Hepatocyte (in vitro differentiated cells): ENCODE results near the gene TDRKH. TPM values are rescaled to one million over a fixed set of nuclear protein-coding genes. Genes with fewer than 3 reads are reported as not detected.

Experiments
- DNase-seq: peaks from one replicate; pipeline ENCODE4 v3.0.0-alpha.2; 2016; ENCODE audit warnings: low spot score
- H2AFZ ChIP-seq: fragments of 200-600 bp; sonication (generic); 2 replicates; pipeline ENCODE4 v1.6.0; 2016; ENCODE audit warnings: antibody characterized with exemption, mild to moderate bottlenecking
- H3K27ac ChIP-seq: fragments of 200-600 bp; sonication (generic); 2 replicates; pipeline ENCODE4 v1.5.1; 2016; ENCODE audit warnings: mild to moderate bottlenecking
- H3K27me3 ChIP-seq: fragments of 200-600 bp; sonication (generic); 2 replicates; pipeline ENCODE4 v1.6.1; 2016
- H3K36me3 ChIP-seq: fragments of 200-600 bp; sonication (generic); replicated peaks from 2 replicates; pipeline ENCODE4 v1.5.1; 2016; ENCODE audit warnings: low read depth; ENCODE audit not compliant: insufficient read depth
- H3K4me1 ChIP-seq: fragments of 200-600 bp; sonication (generic); 2 replicates; pipeline ENCODE4 v1.5.1; 2016; ENCODE audit warnings: mild to moderate bottlenecking, moderate library complexity; ENCODE audit not compliant: insufficient read depth
- H3K4me2 ChIP-seq: fragments of 200-600 bp; sonication (generic); 2 replicates; pipeline ENCODE4 v1.6.0; 2016
- H3K4me3 ChIP-seq: fragments of 200-600 bp; sonication (generic); 2 replicates; pipeline ENCODE4 v1.5.1; 2016; ENCODE audit warnings: mild to moderate bottlenecking
- H3K79me2 ChIP-seq: fragments of 200-600 bp; sonication (generic); 2 replicates; pipeline ENCODE4 v1.6.0; 2017; ENCODE audit warnings: mild to moderate bottlenecking
- H3K9me2 ChIP-seq: fragments of 200-600 bp; sonication (generic); replicated peaks from 2 replicates; pipeline ENCODE4 v1.6.0; 2017; ENCODE audit warnings: mild to moderate bottlenecking; ENCODE audit not compliant: insufficient read depth
- H3K9me3 ChIP-seq: fragments of 200-600 bp; sonication (generic); 2 replicates; pipeline ENCODE4 v1.5.1; 2016; ENCODE audit warnings: low read depth, mild to moderate bottlenecking
- H4K20me1 ChIP-seq: fragments of 200-600 bp; sonication (generic); 2 replicates; pipeline ENCODE4 v1.6.0; 2016; ENCODE audit warnings: mild to moderate bottlenecking; ENCODE audit not compliant: insufficient read depth, poor library complexity, severe bottlenecking
- CTCF ChIP-seq: fragments of 200-600 bp; sonication (generic); IDR thresholded peaks from 2 replicates; pipeline ENCODE4 v1.5.1; 2016; ENCODE audit warnings: antibody characterized with exemption, mild to moderate bottlenecking; ENCODE audit not compliant: poor library complexity
- EZH2 ChIP-seq: fragments of 200-600 bp; sonication (generic); IDR thresholded peaks from 2 replicates; pipeline ENCODE4 v1.6.1; 2016; ENCODE audit warnings: antibody characterized with exemption, mild to moderate bottlenecking, borderline replicate concordance
- EZH2phosphoT487 ChIP-seq: fragments of 200-600 bp; sonication (generic); IDR thresholded peaks from one replicate; pipeline ENCODE4 v1.6.1; 2018; ENCODE audit warnings: antibody characterized with exemption, mild to moderate bottlenecking, low read depth, moderate library complexity; ENCODE audit not compliant: unreplicated experiment, severe bottlenecking
- WGBS: methylation state at CpG from one replicate; pipeline ENCODE4 v1.1.6; 2016; ENCODE audit warnings: low lambda C conversion rate; ENCODE audit errors: missing lambda C conversion rate; 5-methylcytosine and 5-hydroxymethylcytosine counted together
- polyA plus RNA-seq: library from polyadenylated mRNA; unstranded; fragments of >200 nt; fragmentation: Nextera tagmentation; extraction: Ambion mirVana; gene quantifications from 2 replicates; pipeline ENCODE4 v1.2.1, GENCODE V29; 2016
- total RNA-seq: library from RNA; depleted of rRNA; stranded (reverse); fragments of >200 nt; gene quantifications from 2 replicates; pipeline ENCODE4 v1.2.3, GENCODE V29; 2014

The TDRKH gene
- total and polyA plus RNA-seq, 2 experiments from 2014 or later: 1.8 to 3.4 TPM

DNA sequence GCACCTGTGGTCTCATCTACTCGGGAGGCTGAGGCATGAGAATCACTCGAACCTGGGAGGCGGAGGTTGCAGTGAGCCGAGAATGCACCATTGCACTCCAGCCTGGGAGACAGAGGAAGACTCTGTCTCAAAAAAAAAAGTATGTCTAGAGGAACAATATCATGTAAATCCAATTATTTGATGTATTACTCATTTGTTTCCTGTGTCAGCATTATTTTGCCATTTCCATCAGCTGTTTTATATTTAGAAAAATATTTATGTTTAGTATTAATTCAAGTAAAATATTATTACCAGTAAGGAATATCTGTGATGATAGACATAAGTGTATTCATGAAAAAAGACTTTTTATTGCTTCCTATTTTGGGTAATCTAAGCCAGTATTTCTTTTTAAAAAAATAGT, 13.0 kb downstream of the TDRKH start:
- DNase-seq: no peak
- Histone ChIP-seq H3K27ac (no peak overlapping the region), H3K4me3 (no peak overlapping the region), H3K4me1 (no peaks in the 10 kb centered on the region), H3K9me3 (no peaks in the 10 kb centered on the region), H3K79me2 (no peaks in the 10 kb centered on the region), H3K4me2 (no peak overlapping the region), H2AFZ (no peak overlapping the region), H3K36me3 (no peaks in the 10 kb centered on the region), H3K27me3 (no peaks in the 10 kb centered on the region), H3K9me2 (no peaks in the 10 kb centered on the region), H4K20me1 (no peaks in the 10 kb centered on the region)
- WGBS: 89% methylated on average over 4 of the region's 4 CpGs
- TF ChIP-seq EZH2phosphoT487: no peak
- TF ChIP-seq CTCF: no peak
- TF ChIP-seq EZH2: no peak

GRCh38 chr1:151776665-151777062, 13.6 kb downstream of the TDRKH start:
- Histone ChIP-seq H3K79me2 (no peaks in the 10 kb centered on the region), H3K27ac (no peak overlapping the region), H2AFZ (no peak overlapping the region), H3K4me2 (no peak overlapping the region), H3K36me3 (no peaks in the 10 kb centered on the region), H3K27me3 (no peaks in the 10 kb centered on the region), H3K4me1 (no peaks in the 10 kb centered on the region), H4K20me1 (no peaks in the 10 kb centered on the region), H3K4me3 (no peak overlapping the region), H3K9me2 (no peaks in the 10 kb centered on the region), H3K9me3 (no peaks in the 10 kb centered on the region)
- TF ChIP-seq EZH2: no peak
- no peak for TF ChIP-seq CTCF
- no peak for TF ChIP-seq EZH2phosphoT487
- WGBS: 75% methylated on average over 3 of the region's 3 CpGs
- no peak for DNase-seq

- Histone ChIP-seq H3K4me3 (no peak overlapping the region), H3K27me3 (no peaks in the 10 kb centered on the region), H3K4me1 (no peaks in the 10 kb centered on the region), H3K36me3 (no peaks in the 10 kb centered on the region), H4K20me1 (no peaks in the 10 kb centered on the region), H3K9me2 (no peaks in the 10 kb centered on the region), H3K79me2 (no peaks in the 10 kb centered on the region), H2AFZ (no peak overlapping the region), H3K4me2 (no peak overlapping the region), H3K9me3 (no peaks in the 10 kb centered on the region), H3K27ac (no peak overlapping the region)
- TF ChIP-seq CTCF (no peak), EZH2 (no peak), EZH2phosphoT487 (no peak)
- 83% methylated on average over 7 of the region's 7 CpGs for WGBS
- no peak for DNase-seq
Observed at GRCh38 chr1:151775894-151776664, 14.2 kb downstream of the TDRKH start.
